GM12878 (cell line): ENCODE data around the gene JAG2. TPM values are rescaled to one million over a fixed set of nuclear protein-coding genes. Genes with fewer than 3 reads are reported as not detected.

Experiments used
- ATAC-seq: fragments of 200-7000 bp; cut with Tn5 transposase; 3 replicates; pipeline ENCODE4 v1.9.1; 2020; ENCODE audit warnings: mild to moderate bottlenecking, moderate library complexity
- BruUV-seq: library from RNA; stranded (reverse); fragments of 400-500 nt; replicated peaks from 2 replicates; lab custom pipeline; 2021; lab: Mats Ljungman, UMichigan
- CTCF ChIA-PET: fragments of 300-600 bp; sonication (Branson Sonifier 250); formaldehyde crosslinking; extraction: SDS; loops from one replicate; lab custom pipeline; 2021; ENCODE audit warnings: inconsistent platforms; lab: Yijun Ruan, JAX
- POLR2A ChIA-PET: fragments of 350-600 bp; formaldehyde crosslinking; extraction: SDS; loops from one replicate; lab custom pipeline; 2021; ENCODE audit warnings: inconsistent platforms; lab: Charles Lee
- RAD21 ChIA-PET: fragments of 300-600 bp; sonication (Branson Sonifier 250); formaldehyde crosslinking; loops from one replicate; lab custom pipeline; 2023; ENCODE audit warnings: antibody characterized with exemption; ENCODE audit not compliant: unreplicated experiment; lab: Charles Lee
- SMC1A ChIA-PET: fragments of 300-600 bp; sonication (Branson Sonifier 250); formaldehyde crosslinking; loops from one replicate; lab custom pipeline; 2023; ENCODE audit not compliant: unreplicated experiment, uncharacterized antibody; lab: Charles Lee
- DNase-seq: peaks from one replicate; pipeline ENCODE4 v3.0.0-alpha.2; 2011; ENCODE audit warnings: low read depth, low spot score
- FAIRE-seq: peaks from 3 replicates; lab custom pipeline; 2011; peaks lifted over from hg19 to GRCh38; lab: Jason Lieb, UNC
- H2AFZ ChIP-seq: 2 replicates; pipeline ENCODE4 v1.6.0; 2011; ENCODE audit warnings: low read depth, low read length, control low read depth; ENCODE audit not compliant: control insufficient read depth
- H3K27ac ChIP-seq: 2 replicates; pipeline ENCODE4 v1.5.1; 2011; ENCODE audit warnings: control low read depth; ENCODE audit not compliant: control insufficient read depth, insufficient read depth
- H3K27me3 ChIP-seq, 2 experiments: replicated peaks in 1 of 2; 2 replicates each; pipeline versions ENCODE4 v1.6.0 to v1.6.1; 2011; ENCODE audit warnings: low read length in 1 of 2; ENCODE audit not compliant: control insufficient read depth in 2 of 2, insufficient read depth in 2 of 2
- H3K36me3 ChIP-seq, 2 experiments: 2 replicates each; pipeline ENCODE4 v1.5.1; 2011; ENCODE audit warnings: low read length in 1 of 2; ENCODE audit not compliant: control insufficient read depth in 2 of 2, insufficient read depth in 2 of 2
- H3K4me1 ChIP-seq: 2 replicates; pipeline ENCODE4 v1.6.1; 2011; ENCODE audit warnings: mild to moderate bottlenecking, low read length, moderate library complexity, mixed read lengths; ENCODE audit not compliant: control insufficient read depth, insufficient read depth
- H3K4me2 ChIP-seq: 2 replicates; pipeline ENCODE4 v1.6.0; 2011; ENCODE audit warnings: control low read depth; ENCODE audit not compliant: control insufficient read depth, insufficient read depth
- H3K4me3 ChIP-seq: fragments of 200-600 bp; sonication (generic); 2 replicates; pipeline ENCODE4 v1.5.1; 2016
- H3K79me2 ChIP-seq: 2 replicates; pipeline ENCODE4 v1.6.0; 2011; ENCODE audit warnings: low read length; ENCODE audit not compliant: control insufficient read depth, insufficient read depth
- H3K9ac ChIP-seq: 2 replicates; pipeline ENCODE4 v1.8.0; 2011; ENCODE audit warnings: low read length, control low read depth, mixed read lengths; ENCODE audit not compliant: control insufficient read depth, insufficient read depth
- H3K9me3 ChIP-seq: replicated peaks from 3 replicates; pipeline ENCODE4 v1.5.1; 2011; ENCODE audit warnings: mild to moderate bottlenecking, low read length; ENCODE audit not compliant: control insufficient read depth, insufficient read depth
- H4K20me1 ChIP-seq: 2 replicates; pipeline ENCODE4 v1.6.0; 2011; ENCODE audit not compliant: control insufficient read depth, insufficient read depth
- BMI1 ChIP-seq: fragments of 450-650 bp; IDR thresholded peaks from 2 replicates; pipeline ENCODE4 v1.6.1; 2016; ENCODE audit warnings: mild to moderate bottlenecking, moderate library complexity, borderline replicate concordance
- CHD2 ChIP-seq: IDR thresholded peaks from 2 replicates; pipeline ENCODE4 v1.6.1; 2011; ENCODE audit warnings: low read depth, low read length, improper control_type of control experiment, borderline replicate concordance
- CHD4 ChIP-seq: fragments of 200-600 bp; sonication (generic); IDR thresholded peaks from 2 replicates; pipeline ENCODE4 v1.6.1; 2016; ENCODE audit warnings: mild to moderate bottlenecking
- FOXK2 ChIP-seq: fragments of 450-650 bp; IDR thresholded peaks from 2 replicates; pipeline ENCODE4 v1.6.1; 2017; ENCODE audit warnings: mild to moderate bottlenecking, moderate library complexity
- FOXM1 ChIP-seq: IDR thresholded peaks from 2 replicates; pipeline ENCODE4 v1.6.1; 2012; ENCODE audit warnings: low read depth, mild to moderate bottlenecking, inconsistent platforms, low read length, moderate library complexity
- HDAC6 ChIP-seq: fragments of 200-600 bp; sonication (generic); IDR thresholded peaks from one replicate; pipeline ENCODE4 v1.8.0; 2017; ENCODE audit warnings: antibody characterized with exemption; ENCODE audit not compliant: unreplicated experiment
- POLR2A ChIP-seq: IDR thresholded peaks from 2 replicates; pipeline ENCODE4 v1.6.1; 2011; ENCODE audit warnings: low read depth, mild to moderate bottlenecking, low read length
- RBBP5 ChIP-seq: fragments of 200-600 bp; sonication (generic); conservative IDR thresholded peaks from 2 replicates; pipeline ENCODE4 v1.6.1; 2016
- STAT1 ChIP-seq: fragments of 450-650 bp; conservative IDR thresholded peaks from 2 replicates; pipeline ENCODE4 v1.6.1; 2014; ENCODE audit warnings: antibody characterized with exemption, mild to moderate bottlenecking
- SUZ12 ChIP-seq: fragments of 200-600 bp; sonication (generic); IDR thresholded peaks from one replicate; pipeline ENCODE4 v1.6.1; 2018; ENCODE audit warnings: antibody characterized with exemption, mild to moderate bottlenecking; ENCODE audit not compliant: unreplicated experiment
- TCF3 ChIP-seq: IDR thresholded peaks from 2 replicates; pipeline ENCODE4 v1.6.1; 2012; ENCODE audit warnings: low read depth, mild to moderate bottlenecking, low read length, borderline replicate concordance; ENCODE audit not compliant: insufficient read depth
- WGBS: methylation state at CpG from one replicate; pipeline ENCODE4 v1.1.6; 2016; ENCODE audit warnings: low lambda C conversion rate; ENCODE audit not compliant: insufficient replicate concordance, insufficient coverage; ENCODE audit errors: missing lambda C conversion rate; 5-methylcytosine and 5-hydroxymethylcytosine counted together
- in situ Hi-C: fragments of 300-500 bp; cut with MboI; formaldehyde crosslinking; loops from 9 replicates; pipeline ENCODE4 v1.14.3; 2018; ENCODE audit warnings: mixed read lengths
- intact Hi-C: fragments of 100-400 bp; cut with micrococcal nuclease; formaldehyde crosslinking; loops from one replicate; pipeline ENCODE4 v1.14.2; 2022; ENCODE audit not compliant: unreplicated experiment
- polyA plus RNA-seq, 11 experiments: library from polyadenylated mRNA; depleted of rRNA in 4 of 11; unstranded in 6 of 11; stranded (reverse) in 5 of 11; fragments of >200 nt; fragmentation: Nextera tagmentation in 4 of 11; fragmentation: Illumina TruSeq in 1 of 11; extraction: Ambion mirVana in 4 of 11; extraction: Trizol in 1 of 11; gene quantifications; 1 replicate in 1 of 11; 2 replicates in 10 of 11; pipeline versions ENCODE4 v1.2.1 to v1.2.3, GENCODE V29; 2011 to 2016; ENCODE audit warnings: inconsistent platforms in 2 of 11, missing spikeins in 2 of 11, low read depth in 1 of 11
- total RNA-seq, 4 experiments: library from RNA; depleted of rRNA in 3 of 4; stranded (reverse); fragments of >200 nt in 3 of 4; fragmentation: Illumina TruSeq in 1 of 4; extraction: Trizol in 1 of 4; gene quantifications; 2 replicates each; pipeline versions ENCODE4 v1.2.1 to v1.2.3, GENCODE V29; 2013 to 2021
- TF ChIP-seq, protein P1 (sequence below): fragments of 450-650 bp; formaldehyde crosslinking; IDR thresholded peaks from 2 replicates; pipeline ENCODE4 v1.4.0; 2020; ENCODE audit warnings: mild to moderate bottlenecking, moderate library complexity
- TF ChIP-seq, protein P2 (sequence below): fragments of 450-650 bp; IDR thresholded peaks from 2 replicates; pipeline ENCODE4 v1.6.1; 2014; ENCODE audit warnings: mild to moderate bottlenecking

The JAG2 gene
- total and polyA plus RNA-seq, 10 of the 15 experiments (the other 5 are each of a cell fraction or from before 2014, with no cell fraction given), result 0.04 to 0.14 (median 0.06) TPM; not detected in 5

DNA sequence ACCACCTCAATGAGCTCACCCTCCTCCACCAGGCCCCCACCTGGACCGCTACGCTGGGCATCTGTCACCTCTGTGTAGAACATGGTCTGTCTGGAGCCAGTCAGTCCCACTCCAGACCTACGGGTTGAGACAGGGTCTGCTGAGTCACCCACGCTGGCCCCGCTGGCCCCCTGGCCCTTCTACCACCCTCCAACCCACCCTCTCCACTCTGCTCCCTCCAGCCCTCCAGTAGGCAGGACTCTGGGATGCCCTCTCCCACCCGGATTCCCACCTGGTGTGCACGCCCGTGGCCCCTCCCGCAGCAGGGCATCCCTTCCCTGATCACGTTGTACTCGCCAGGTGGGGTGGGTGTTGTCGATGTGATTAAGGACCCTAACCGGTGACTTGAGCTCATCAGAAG, 4.6 kb upstream of the JAG2 start (continued):
- TF ChIP-seq, protein P1, sequence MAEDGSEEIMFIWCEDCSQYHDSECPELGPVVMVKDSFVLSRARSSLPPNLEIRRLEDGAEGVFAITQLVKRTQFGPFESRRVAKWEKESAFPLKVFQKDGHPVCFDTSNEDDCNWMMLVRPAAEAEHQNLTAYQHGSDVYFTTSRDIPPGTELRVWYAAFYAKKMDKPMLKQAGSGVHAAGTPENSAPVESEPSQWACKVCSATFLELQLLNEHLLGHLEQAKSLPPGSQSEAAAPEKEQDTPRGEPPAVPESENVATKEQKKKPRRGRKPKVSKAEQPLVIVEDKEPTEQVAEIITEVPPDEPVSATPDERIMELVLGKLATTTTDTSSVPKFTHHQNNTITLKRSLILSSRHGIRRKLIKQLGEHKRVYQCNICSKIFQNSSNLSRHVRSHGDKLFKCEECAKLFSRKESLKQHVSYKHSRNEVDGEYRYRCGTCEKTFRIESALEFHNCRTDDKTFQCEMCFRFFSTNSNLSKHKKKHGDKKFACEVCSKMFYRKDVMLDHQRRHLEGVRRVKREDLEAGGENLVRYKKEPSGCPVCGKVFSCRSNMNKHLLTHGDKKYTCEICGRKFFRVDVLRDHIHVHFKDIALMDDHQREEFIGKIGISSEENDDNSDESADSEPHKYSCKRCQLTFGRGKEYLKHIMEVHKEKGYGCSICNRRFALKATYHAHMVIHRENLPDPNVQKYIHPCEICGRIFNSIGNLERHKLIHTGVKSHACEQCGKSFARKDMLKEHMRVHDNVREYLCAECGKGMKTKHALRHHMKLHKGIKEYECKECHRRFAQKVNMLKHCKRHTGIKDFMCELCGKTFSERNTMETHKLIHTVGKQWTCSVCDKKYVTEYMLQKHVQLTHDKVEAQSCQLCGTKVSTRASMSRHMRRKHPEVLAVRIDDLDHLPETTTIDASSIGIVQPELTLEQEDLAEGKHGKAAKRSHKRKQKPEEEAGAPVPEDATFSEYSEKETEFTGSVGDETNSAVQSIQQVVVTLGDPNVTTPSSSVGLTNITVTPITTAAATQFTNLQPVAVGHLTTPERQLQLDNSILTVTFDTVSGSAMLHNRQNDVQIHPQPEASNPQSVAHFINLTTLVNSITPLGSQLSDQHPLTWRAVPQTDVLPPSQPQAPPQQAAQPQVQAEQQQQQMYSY, result no peak
- TF ChIP-seq BMI1 (no peak), POLR2A (no peak), TCF3 (no peak), HDAC6 (no peak), FOXM1 (no peak), CHD2 (no peak), SUZ12 (no peak)
- TF ChIP-seq, protein P2, sequence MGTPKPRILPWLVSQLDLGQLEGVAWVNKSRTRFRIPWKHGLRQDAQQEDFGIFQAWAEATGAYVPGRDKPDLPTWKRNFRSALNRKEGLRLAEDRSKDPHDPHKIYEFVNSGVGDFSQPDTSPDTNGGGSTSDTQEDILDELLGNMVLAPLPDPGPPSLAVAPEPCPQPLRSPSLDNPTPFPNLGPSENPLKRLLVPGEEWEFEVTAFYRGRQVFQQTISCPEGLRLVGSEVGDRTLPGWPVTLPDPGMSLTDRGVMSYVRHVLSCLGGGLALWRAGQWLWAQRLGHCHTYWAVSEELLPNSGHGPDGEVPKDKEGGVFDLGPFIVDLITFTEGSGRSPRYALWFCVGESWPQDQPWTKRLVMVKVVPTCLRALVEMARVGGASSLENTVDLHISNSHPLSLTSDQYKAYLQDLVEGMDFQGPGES, result no peak

DNA sequence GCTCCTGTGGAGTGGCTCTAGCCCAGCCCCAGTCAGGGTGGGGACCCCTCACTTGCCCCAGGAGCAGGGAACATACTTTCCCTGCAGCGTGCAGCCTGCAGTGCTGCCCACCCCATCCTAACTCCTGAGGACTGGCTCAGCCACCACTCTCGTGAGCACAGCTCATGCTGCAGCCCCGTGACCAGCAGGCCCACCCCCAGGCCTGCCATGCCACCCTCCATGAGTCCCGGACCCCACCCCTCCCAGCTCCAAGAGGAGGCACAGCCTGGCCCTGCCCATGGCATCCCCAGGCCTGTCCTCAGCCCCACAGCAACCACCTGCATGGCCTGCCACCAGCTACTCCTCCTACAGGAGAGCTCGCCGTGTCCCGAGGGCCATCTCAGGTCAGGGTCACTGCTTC, 3.9 kb upstream of the JAG2 start:
- Histone ChIP-seq H3K4me3 (no peak overlapping the region), H4K20me1 (no peaks in the 10 kb centered on the region), H3K4me2 (no peak overlapping the region), H2AFZ (no peak overlapping the region), H3K4me1 (peaks cover 3% of the 10 kb centered on the region; the same call in 1 of the 2 replicates), H3K27me3 (peaks cover 2 to 3% of the 10 kb centered on the region in 2 experiments; a peak in 2 of 4 replicates), H3K36me3 (no peaks in the 10 kb centered on the region), H3K9ac (no peak overlapping the region), H3K9me3 (no peaks in the 10 kb centered on the region), H3K79me2 (no peaks in the 10 kb centered on the region), H3K27ac (no peak overlapping the region)
- DNase-seq, result no peak
- TF ChIP-seq STAT1, result no peak
- TF ChIP-seq CHD4, result no peak
- no peak for TF ChIP-seq RBBP5
- TF ChIP-seq FOXK2, result no peak
- POLR2A ChIA-PET, result no interaction called here
- CTCF ChIA-PET, result no interaction called here
- intact Hi-C loops (no loop called here), in situ Hi-C loops (no loop called here)
- WGBS, result 27% methylated on average over 7 of the region's 7 CpGs
- no TSS peak for BruUV-seq
- SMC1A ChIA-PET, result no interaction called here
- no peak for FAIRE-seq
- ATAC-seq, result no peak
- RAD21 ChIA-PET, result no interaction called here
